HG03460 (cell line): ENCODE results near the gene PLXNC1.

Experiments
- ATAC-seq: cut with Tn5 transposase; IDR thresholded peaks from one replicate; pipeline ENCODE4 v1.9.1; 2021; ENCODE audit not compliant: unreplicated experiment

Gene PLXNC1

GRCh38 chr12:94229902-94230301 is 81.5 kb downstream of the PLXNC1 start:
- ATAC-seq: no peak

- ATAC-seq: peak; percentile 70
These were observed 82.1 kb downstream of the PLXNC1 start for GRCh38 chr12:94230357-94230905.

- no peak for ATAC-seq
These were observed 83.3 kb downstream of the PLXNC1 start for GRCh38 chr12:94231709-94232108.

- ATAC-seq: no peak
These were observed 87.5 kb downstream of the PLXNC1 start for GRCh38 chr12:94235848-94236247.

GRCh38 chr12:94239332-94239993 is 91.1 kb downstream of the PLXNC1 start:
- ATAC-seq: no peak

- peak; percentile 85 for ATAC-seq
These were observed 91.8 kb downstream of the PLXNC1 start for GRCh38 chr12:94240171-94240570.

- no peak for ATAC-seq
These were observed 94.5 kb downstream of the PLXNC1 start for GRCh38 chr12:94242901-94243300.

GRCh38 chr12:94244165-94245133 is 96.1 kb downstream of the PLXNC1 start:
- ATAC-seq: peak; percentile 61

- no peak for ATAC-seq
These were observed 97.4 kb downstream of the PLXNC1 start for GRCh38 chr12:94245631-94246383.

GRCh38 chr12:94247246-94247645 is 98.9 kb downstream of the PLXNC1 start:
- ATAC-seq: no peak

GRCh38 chr12:94248582-94248981 is 100.2 kb downstream of the PLXNC1 start:
- ATAC-seq: no peak

GRCh38 chr12:94250130-94250529 is 101.8 kb downstream of the PLXNC1 start:
- ATAC-seq: no peak

- no peak for ATAC-seq
These were observed 105.9 kb downstream of the PLXNC1 start for GRCh38 chr12:94254270-94254669.

- ATAC-seq: no peak
These were observed 106.6 kb downstream of the PLXNC1 start for GRCh38 chr12:94255006-94255405.

- ATAC-seq: no peak
These were observed 107.1 kb downstream of the PLXNC1 start for GRCh38 chr12:94255428-94255827.

- ATAC-seq: peak; percentile 46
These were observed 110.2 kb downstream of the PLXNC1 start for GRCh38 chr12:94258593-94258992.

- ATAC-seq: no peak
These were observed 111.6 kb downstream of the PLXNC1 start for GRCh38 chr12:94260017-94260416.

- ATAC-seq: no peak
These were observed 112.3 kb downstream of the PLXNC1 start for GRCh38 chr12:94260717-94261116.

- no peak for ATAC-seq
These were observed 112.7 kb downstream of the PLXNC1 start for GRCh38 chr12:94261119-94261518.

GRCh38 chr12:94261786-94262185 is 113.4 kb downstream of the PLXNC1 start:
- no peak for ATAC-seq
